SK-N-MC (cell line): ENCODE data around the gene ATP7B.

Source experiments
- EZH2 ChIP-seq: fragments of 200-600 bp; sonication (generic); IDR thresholded peaks from one replicate; pipeline ENCODE4 v1.6.1; 2017; ENCODE audit warnings: antibody characterized with exemption
- POLR2AphosphoS5 ChIP-seq: IDR thresholded peaks from 2 replicates; pipeline ENCODE4 v1.6.1; 2012; ENCODE audit warnings: mild to moderate bottlenecking, low read depth, low read length, borderline replicate concordance

- no peak for TF ChIP-seq EZH2
- no peak for TF ChIP-seq POLR2AphosphoS5
These were observed 89.2 kb downstream of the ATP7B start for GRCh38 chr13:51921790-51922740.
